ENCODE measurements around the gene TNFRSF14.

DNA sequence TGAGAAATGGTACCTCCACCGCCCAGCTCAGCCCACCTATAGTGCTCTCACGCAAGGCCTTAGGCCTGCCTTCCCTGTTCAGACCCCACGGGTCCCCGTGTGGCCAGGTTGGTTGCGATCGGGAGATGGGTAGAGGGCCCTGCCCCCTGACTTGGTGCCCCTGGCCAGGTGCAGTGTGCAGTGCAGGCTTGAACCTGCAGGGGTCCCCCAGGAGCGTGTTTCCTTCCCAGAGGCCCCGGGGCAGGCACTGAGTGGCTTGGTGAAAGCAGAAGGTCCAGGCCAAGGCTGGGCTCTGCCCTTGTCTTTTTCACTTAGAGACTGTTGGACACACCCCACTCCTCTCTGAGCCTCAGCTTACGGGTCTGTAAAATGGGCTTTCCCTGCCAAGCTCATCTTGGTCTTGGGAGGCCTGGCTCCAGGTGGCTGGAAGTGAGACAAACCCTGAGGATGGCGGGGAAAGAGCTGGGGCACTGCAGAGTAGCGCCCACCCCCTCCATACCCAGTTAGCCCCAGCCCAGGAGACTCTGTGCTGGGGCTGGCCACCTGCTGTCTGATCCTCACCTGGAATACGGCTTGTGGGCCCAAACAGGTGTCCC, 16.8 kb upstream of the TNFRSF14 start:
- TF ChIP-seq HDGF (IDR thresholded peaks at IDR 0.05; ENCODE audit: borderline replicate concordance) (no peak), FOXM1 (IDR thresholded peaks at IDR 0.05; ENCODE audit: borderline replicate concordance) (no peak), FOXA1 (IDR thresholded peaks at IDR 0.05) (no peak), SUZ12 (IDR thresholded peaks at IDR 0.05) (no peak), NFRKB (IDR thresholded peaks at IDR 0.05) (no peak), TARDBP (IDR thresholded peaks at IDR 0.05) (no peak), L3MBTL2 (conservative IDR thresholded peaks at IDR 0.05) (no peak), FOXK2 (IDR thresholded peaks at IDR 0.05) (no peak), SP1 (IDR thresholded peaks at IDR 0.05) (no peak), PKNOX1 (IDR thresholded peaks at IDR 0.05) (no peak)
